ENCODE measurements around the gene SPACA1. TPM values are rescaled to one million over a fixed set of nuclear protein-coding genes. Genes with fewer than 3 reads are reported as not detected.

Gene SPACA1
- polyA plus RNA-seq, 2 of the 4 experiments (the other 2 are of a cell fraction): not detected

DNA sequence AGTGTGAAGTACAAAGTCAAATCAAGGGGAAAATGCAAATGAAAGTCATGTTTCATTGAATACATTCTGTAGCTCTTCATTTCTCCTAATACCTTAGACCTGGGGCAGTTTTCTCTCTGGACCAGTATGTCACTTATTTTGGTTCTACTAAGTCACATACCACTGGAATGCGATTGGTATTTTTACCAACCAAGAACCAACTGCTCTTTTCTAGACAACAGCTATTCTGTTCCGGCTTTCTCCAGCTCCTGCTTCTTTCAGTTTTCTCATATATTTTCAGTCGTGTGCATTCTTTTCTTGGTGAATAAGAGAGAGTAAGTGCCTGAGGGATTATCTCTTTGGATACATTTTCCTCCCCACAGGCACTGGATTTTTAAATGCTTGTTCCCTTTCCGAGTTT is 39.2 kb upstream of the SPACA1 start (continued):
- TF ChIP-seq, protein P1, sequence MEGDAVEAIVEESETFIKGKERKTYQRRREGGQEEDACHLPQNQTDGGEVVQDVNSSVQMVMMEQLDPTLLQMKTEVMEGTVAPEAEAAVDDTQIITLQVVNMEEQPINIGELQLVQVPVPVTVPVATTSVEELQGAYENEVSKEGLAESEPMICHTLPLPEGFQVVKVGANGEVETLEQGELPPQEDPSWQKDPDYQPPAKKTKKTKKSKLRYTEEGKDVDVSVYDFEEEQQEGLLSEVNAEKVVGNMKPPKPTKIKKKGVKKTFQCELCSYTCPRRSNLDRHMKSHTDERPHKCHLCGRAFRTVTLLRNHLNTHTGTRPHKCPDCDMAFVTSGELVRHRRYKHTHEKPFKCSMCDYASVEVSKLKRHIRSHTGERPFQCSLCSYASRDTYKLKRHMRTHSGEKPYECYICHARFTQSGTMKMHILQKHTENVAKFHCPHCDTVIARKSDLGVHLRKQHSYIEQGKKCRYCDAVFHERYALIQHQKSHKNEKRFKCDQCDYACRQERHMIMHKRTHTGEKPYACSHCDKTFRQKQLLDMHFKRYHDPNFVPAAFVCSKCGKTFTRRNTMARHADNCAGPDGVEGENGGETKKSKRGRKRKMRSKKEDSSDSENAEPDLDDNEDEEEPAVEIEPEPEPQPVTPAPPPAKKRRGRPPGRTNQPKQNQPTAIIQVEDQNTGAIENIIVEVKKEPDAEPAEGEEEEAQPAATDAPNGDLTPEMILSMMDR (IDR thresholded peaks at IDR 0.05): no peak
- TF ChIP-seq, protein P2, sequence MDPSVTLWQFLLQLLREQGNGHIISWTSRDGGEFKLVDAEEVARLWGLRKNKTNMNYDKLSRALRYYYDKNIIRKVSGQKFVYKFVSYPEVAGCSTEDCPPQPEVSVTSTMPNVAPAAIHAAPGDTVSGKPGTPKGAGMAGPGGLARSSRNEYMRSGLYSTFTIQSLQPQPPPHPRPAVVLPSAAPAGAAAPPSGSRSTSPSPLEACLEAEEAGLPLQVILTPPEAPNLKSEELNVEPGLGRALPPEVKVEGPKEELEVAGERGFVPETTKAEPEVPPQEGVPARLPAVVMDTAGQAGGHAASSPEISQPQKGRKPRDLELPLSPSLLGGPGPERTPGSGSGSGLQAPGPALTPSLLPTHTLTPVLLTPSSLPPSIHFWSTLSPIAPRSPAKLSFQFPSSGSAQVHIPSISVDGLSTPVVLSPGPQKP (IDR thresholded peaks at IDR 0.05; ENCODE audit: low read depth, low read length): no peak

DNA sequence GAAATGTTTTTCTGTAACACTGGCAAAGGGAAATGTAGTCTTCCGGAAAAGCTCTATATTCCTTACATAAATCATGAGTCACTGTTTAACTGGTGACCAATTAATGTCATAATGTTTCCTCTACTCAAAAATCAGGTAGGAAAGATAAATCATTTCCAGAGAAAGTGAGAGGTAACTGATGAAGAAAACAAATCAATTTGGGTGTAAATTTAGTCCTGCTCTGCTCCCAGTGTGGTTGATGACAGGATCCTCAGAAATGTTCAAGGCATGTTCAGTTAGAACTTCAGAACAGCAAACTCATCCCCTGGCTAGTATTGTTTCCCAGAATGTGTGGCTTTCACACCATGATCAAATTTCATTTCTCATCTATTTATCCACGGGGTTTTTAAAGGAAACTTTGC is 38.8 kb upstream of the SPACA1 start:
- WGBS (ENCODE audit: missing lambda C conversion rate): 2% methylated on average over 2 of the region's 2 CpGs
- POLR2A ChIA-PET: no interaction called here
- peak overlapping the region; percentile 74 for H3K4me2 ChIP-seq
- CTCF ChIA-PET: no interaction called here
- H3K9me3 ChIP-seq: no peaks in the 10 kb centered on the region
- ATAC-seq (peak in 1 of 2 experiments; percentile 44; a peak in 2 of 6 replicates), DNase-seq (ENCODE audit: low read depth in 1 of 2, low spot score in 1 of 2) (peak in 1 of 2 experiments; percentile 23), FAIRE-seq (no peak)
- peak overlapping the region; percentile 36 to 44; a peak in 4 of 6 replicates for H3K27ac ChIP-seq
- H3K4me1 ChIP-seq: peaks cover 16% of the 10 kb centered on the region
- TF ChIP-seq MAZ (IDR thresholded peaks at IDR 0.05; ENCODE audit: borderline replicate concordance, low read depth, low read length) (no peak), FOSL2 (IDR thresholded peaks at IDR 0.05) (no peak), FOSL2 (CRISPR knock-in tag; IDR thresholded peaks at IDR 0.05) (peak; percentile 66)
- peak overlapping the region; percentile 17; the same call in 2 of the 3 replicates for H3K4me3 ChIP-seq

DNA sequence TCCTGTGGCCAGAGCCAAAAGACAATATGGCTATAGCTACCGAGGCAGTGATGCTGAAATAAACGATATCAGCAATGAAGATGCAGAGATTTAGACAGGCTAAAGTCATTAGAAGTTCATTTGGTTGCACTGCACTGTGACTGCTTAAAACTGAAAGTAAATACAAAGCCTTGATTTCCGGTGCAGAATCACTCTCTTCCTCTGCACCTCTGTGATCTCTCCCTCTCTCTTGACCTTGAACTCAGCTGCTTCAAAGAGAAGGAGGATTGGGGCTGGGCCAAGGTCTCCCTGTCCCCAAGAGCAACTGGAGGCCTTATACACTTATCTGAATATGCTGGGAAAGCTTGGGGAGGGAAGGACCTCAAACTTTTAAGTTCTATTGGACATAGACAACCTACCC is 34.6 kb upstream of the SPACA1 start:
- H3K4me2 ChIP-seq: no peak overlapping the region; the same call in 2 of the 3 replicates

DNA sequence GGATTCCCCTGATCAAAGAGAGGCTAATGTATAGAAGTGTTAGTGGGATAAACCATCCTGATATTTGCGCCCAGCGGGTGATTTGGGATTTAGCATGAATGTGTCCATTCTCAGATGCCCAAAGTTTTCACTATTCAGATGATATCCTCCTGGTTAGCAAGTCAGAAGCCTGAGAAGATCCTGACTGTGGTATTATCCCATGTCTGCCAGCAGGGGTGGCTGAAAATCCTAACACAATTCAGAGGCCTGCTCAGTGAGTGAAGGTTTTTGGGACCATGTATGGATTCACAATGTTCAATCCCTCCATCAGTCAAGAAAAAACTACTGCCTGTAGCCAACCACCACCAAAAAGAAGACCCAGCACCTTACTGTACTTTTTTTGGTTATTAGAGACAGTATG is 34.1 kb upstream of the SPACA1 start:
- Histone ChIP-seq H3K4me1 (peaks cover 7% of the 10 kb centered on the region), H3K9me3 (no peaks in the 10 kb centered on the region), H3K27ac (no peak overlapping the region), H3K4me3 (no peak overlapping the region), H3K4me2 (no peak overlapping the region)
- peak; percentile 50 to 59; a peak in 2 of 6 replicates for ATAC-seq
- ChIA-PET CTCF (no interaction called here), POLR2A (no interaction called here)
- DNase-seq (ENCODE audit: low read depth in 1 of 2, low spot score in 1 of 2): peak in 1 of 2 experiments; percentile 2
- no peak for TF ChIP-seq HEYL (CRISPR knock-in tag; IDR thresholded peaks at IDR 0.05)
- TF ChIP-seq JUNB (IDR thresholded peaks at IDR 0.05): no peak
- TF ChIP-seq CHD2 (IDR thresholded peaks at IDR 0.05; ENCODE audit: low read length, partially characterized antibody): no peak
- TF ChIP-seq CBX2 (IDR thresholded peaks at IDR 0.05; ENCODE audit: borderline replicate concordance, low read depth): no peak
- TF ChIP-seq TFCP2L1 (CRISPR knock-in tag; IDR thresholded peaks at IDR 0.05): no peak
- TF ChIP-seq HOXB5 (CRISPR knock-in tag; IDR thresholded peaks at IDR 0.05): no peak
- TF ChIP-seq, protein P1 (IDR thresholded peaks at IDR 0.05): no peak
- TF ChIP-seq, protein P3, sequence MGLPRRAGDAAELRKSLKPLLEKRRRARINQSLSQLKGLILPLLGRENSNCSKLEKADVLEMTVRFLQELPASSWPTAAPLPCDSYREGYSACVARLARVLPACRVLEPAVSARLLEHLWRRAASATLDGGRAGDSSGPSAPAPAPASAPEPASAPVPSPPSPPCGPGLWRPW (IDR thresholded peaks at IDR 0.05): no peak
- TF ChIP-seq, protein P4, sequence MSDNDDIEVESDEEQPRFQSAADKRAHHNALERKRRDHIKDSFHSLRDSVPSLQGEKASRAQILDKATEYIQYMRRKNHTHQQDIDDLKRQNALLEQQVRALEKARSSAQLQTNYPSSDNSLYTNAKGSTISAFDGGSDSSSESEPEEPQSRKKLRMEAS (IDR thresholded peaks at IDR 0.05): no peak
- TF ChIP-seq EP300 (IDR thresholded peaks at IDR 0.05): no peak
- no peak for FAIRE-seq
- 55% methylated on average over 2 of the region's 2 CpGs for WGBS (ENCODE audit: missing lambda C conversion rate)

More for the DNA sequence above, 34.6 kb upstream of the SPACA1 start:
- ChIA-PET POLR2A (no interaction called here), CTCF (no interaction called here)
- peaks cover 12% of the 10 kb centered on the region for H3K4me1 ChIP-seq
- DNase-seq (ENCODE audit: low read depth in 1 of 2, low spot score in 1 of 2): no peak
- no peak overlapping the region for H3K27ac ChIP-seq
- TF ChIP-seq RARB (CRISPR knock-in tag; IDR thresholded peaks at IDR 0.05): no peak
- TF ChIP-seq FOXS1 (CRISPR knock-in tag; IDR thresholded peaks at IDR 0.05): no peak
- TF ChIP-seq HOXB13 (CRISPR knock-in tag; IDR thresholded peaks at IDR 0.05; ENCODE audit: low read depth): no peak
- TF ChIP-seq ZNF302 (CRISPR knock-in tag; IDR thresholded peaks at IDR 0.05): no peak
- TF ChIP-seq ZC3H11A (IDR thresholded peaks at IDR 0.05): no peak
- no peak for TF ChIP-seq RNF2 (IDR thresholded peaks at IDR 0.05; ENCODE audit: borderline replicate concordance, low read depth)
- TF ChIP-seq, protein P5, sequence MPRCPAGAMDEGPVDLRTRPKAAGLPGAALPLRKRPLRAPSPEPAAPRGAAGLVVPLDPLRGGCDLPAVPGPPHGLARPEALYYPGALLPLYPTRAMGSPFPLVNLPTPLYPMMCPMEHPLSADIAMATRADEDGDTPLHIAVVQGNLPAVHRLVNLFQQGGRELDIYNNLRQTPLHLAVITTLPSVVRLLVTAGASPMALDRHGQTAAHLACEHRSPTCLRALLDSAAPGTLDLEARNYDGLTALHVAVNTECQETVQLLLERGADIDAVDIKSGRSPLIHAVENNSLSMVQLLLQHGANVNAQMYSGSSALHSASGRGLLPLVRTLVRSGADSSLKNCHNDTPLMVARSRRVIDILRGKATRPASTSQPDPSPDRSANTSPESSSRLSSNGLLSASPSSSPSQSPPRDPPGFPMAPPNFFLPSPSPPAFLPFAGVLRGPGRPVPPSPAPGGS (IDR thresholded peaks at IDR 0.05): no peak
- no peak for TF ChIP-seq SREBF2 (IDR thresholded peaks at IDR 0.05)
- no peak for TF ChIP-seq POLR2A (IDR thresholded peaks at IDR 0.05; ENCODE audit: low read length)
- no peak for TF ChIP-seq EHF (CRISPR knock-in tag; IDR thresholded peaks at IDR 0.05)
- no peak for TF ChIP-seq MAFK (IDR thresholded peaks at IDR 0.05; ENCODE audit: partially characterized antibody)
- TF ChIP-seq ZFP36 (IDR thresholded peaks at IDR 0.05; ENCODE audit: borderline replicate concordance, partially characterized antibody): no peak
- no peak for TF ChIP-seq EP300 (IDR thresholded peaks at IDR 0.05)
- no peak for TF ChIP-seq FOSL2 (IDR thresholded peaks at IDR 0.05)
- TF ChIP-seq FOSL2 (CRISPR knock-in tag; IDR thresholded peaks at IDR 0.05): no peak
- TF ChIP-seq BHLHE40 (IDR thresholded peaks at IDR 0.05; ENCODE audit: low read depth, low read length): no peak
- no peak for TF ChIP-seq CBX8 (IDR thresholded peaks at IDR 0.05)
- ATAC-seq: no peak
- no peak overlapping the region for H3K4me3 ChIP-seq
- no peak for FAIRE-seq
- no peaks in the 10 kb centered on the region for H3K9me3 ChIP-seq
- WGBS (ENCODE audit: missing lambda C conversion rate): 27% methylated on average over 3 of the region's 3 CpGs

Data from A549 (cell line).